H9 (cell line): ENCODE results near the gene SSTR3. TPM values are rescaled to one million over a fixed set of nuclear protein-coding genes. Genes with fewer than 3 reads are reported as not detected.

Source experiments
- DNase-seq: peaks from one replicate; pipeline ENCODE4 v3.0.0-alpha.2; 2017
- H2AFZ ChIP-seq: one replicate; pipeline ENCODE4 v1.6.1; 2013; ENCODE audit warnings: mild to moderate bottlenecking, low read length, control low read depth, moderate library complexity
- H2AK5ac ChIP-seq: 2 replicates; pipeline ENCODE4 v1.6.1; 2013; ENCODE audit warnings: low read length, control low read depth, mixed read lengths; ENCODE audit not compliant: insufficient read length
- H2BK120ac ChIP-seq: one replicate; pipeline ENCODE4 v1.6.1; 2013; ENCODE audit warnings: low read depth, mild to moderate bottlenecking, low read length, control low read depth, inconsistent platforms; ENCODE audit not compliant: poor library complexity, severe bottlenecking
- H2BK12ac ChIP-seq: 2 replicates; pipeline ENCODE4 v1.6.1; 2013; ENCODE audit warnings: low read length, control low read depth, mixed read lengths, low read depth; ENCODE audit not compliant: insufficient read length
- H2BK15ac ChIP-seq: 2 replicates; pipeline ENCODE4 v1.6.1; 2013; ENCODE audit warnings: low read depth, low read length, control low read depth
- H2BK20ac ChIP-seq: one replicate; pipeline ENCODE4 v1.6.1; 2013; ENCODE audit warnings: low read depth, mild to moderate bottlenecking, low read length, control low read depth, inconsistent platforms; ENCODE audit not compliant: poor library complexity, severe bottlenecking
- H2BK5ac ChIP-seq: 2 replicates; pipeline ENCODE4 v1.6.1; 2013; ENCODE audit warnings: low read length, control low read depth, mixed read lengths; ENCODE audit not compliant: insufficient read length
- H3K14ac ChIP-seq: 2 replicates; pipeline ENCODE4 v1.6.1; 2013; ENCODE audit warnings: low read length, control low read depth; ENCODE audit not compliant: insufficient read depth
- H3K18ac ChIP-seq: 2 replicates; pipeline ENCODE4 v1.6.1; 2013; ENCODE audit warnings: low read depth, mild to moderate bottlenecking, mixed read lengths, low read length, control low read depth; ENCODE audit not compliant: insufficient read length
- H3K23ac ChIP-seq: 2 replicates; pipeline ENCODE4 v1.6.1; 2013; ENCODE audit warnings: low read length, control low read depth, mixed read lengths, low read depth; ENCODE audit not compliant: insufficient read length
- H3K23me2 ChIP-seq: 2 replicates; pipeline ENCODE4 v1.6.1; 2013; ENCODE audit warnings: low read depth, mild to moderate bottlenecking, mixed read lengths, low read length, control low read depth; ENCODE audit not compliant: insufficient read length, poor library complexity, severe bottlenecking
- H3K27ac ChIP-seq: 2 replicates; pipeline ENCODE4 v1.5.1; 2013; ENCODE audit warnings: low read length, control low read depth, mixed read lengths, low read depth; ENCODE audit not compliant: insufficient read length
- H3K27me3 ChIP-seq: 2 replicates; pipeline ENCODE4 v1.6.1; 2013; ENCODE audit warnings: low read length, control low read depth, inconsistent platforms; ENCODE audit not compliant: insufficient read depth
- H3K4ac ChIP-seq: 2 replicates; pipeline ENCODE4 v1.6.1; 2013; ENCODE audit warnings: low read depth, mild to moderate bottlenecking, control low read depth, inconsistent platforms, low read length, moderate library complexity
- H3K4me1 ChIP-seq: 2 replicates; pipeline ENCODE4 v1.6.1; 2013; ENCODE audit warnings: low read length, control low read depth, inconsistent platforms; ENCODE audit not compliant: insufficient read depth
- H3K4me2 ChIP-seq: 2 replicates; pipeline ENCODE4 v1.6.1; 2013; ENCODE audit warnings: low read length, control low read depth, mixed read lengths; ENCODE audit not compliant: insufficient read length, insufficient read depth
- H3K56ac ChIP-seq: 2 replicates; pipeline ENCODE4 v1.6.1; 2013; ENCODE audit warnings: low read depth, mild to moderate bottlenecking, mixed read lengths, low read length, control low read depth; ENCODE audit not compliant: insufficient read length
- H3K79me1 ChIP-seq: 2 replicates; pipeline ENCODE4 v1.6.1; 2013; ENCODE audit warnings: low read depth, mild to moderate bottlenecking, moderate library complexity, low read length, control low read depth, inconsistent platforms; ENCODE audit not compliant: insufficient read depth, poor library complexity, severe bottlenecking
- H3K79me2 ChIP-seq: 2 replicates; pipeline ENCODE4 v1.6.1; 2013; ENCODE audit warnings: low read length, control low read depth, inconsistent platforms; ENCODE audit not compliant: insufficient read depth
- H3K9ac ChIP-seq: 2 replicates; pipeline ENCODE4 v1.6.1; 2013; ENCODE audit warnings: low read length, control low read depth, mixed read lengths; ENCODE audit not compliant: insufficient read length; ENCODE audit errors: extremely low read depth
- H3K9me3 ChIP-seq: one replicate; pipeline ENCODE4 v1.6.1; 2013; ENCODE audit warnings: low read depth, low read length, inconsistent platforms; ENCODE audit not compliant: control insufficient read depth
- H3T11ph ChIP-seq: one replicate; pipeline ENCODE4 v1.6.1; 2013; ENCODE audit warnings: mild to moderate bottlenecking, low read length, control low read depth, inconsistent platforms
- H4K20me1 ChIP-seq: one replicate; pipeline ENCODE4 v1.6.1; 2013; ENCODE audit not compliant: control insufficient read depth, insufficient read length, insufficient read depth
- H4K5ac ChIP-seq: 2 replicates; pipeline ENCODE4 v1.6.1; 2013; ENCODE audit warnings: low read depth, mild to moderate bottlenecking, mixed read lengths, low read length, control low read depth; ENCODE audit not compliant: insufficient read length
- H4K8ac ChIP-seq: replicated peaks from 2 replicates; pipeline ENCODE4 v1.6.1; 2013; ENCODE audit warnings: low read length, control low read depth, mixed read lengths, low read depth; ENCODE audit not compliant: insufficient read length
- H4K91ac ChIP-seq: 2 replicates; pipeline ENCODE4 v1.6.1; 2013; ENCODE audit warnings: low read depth, mild to moderate bottlenecking, moderate library complexity, mixed read lengths, low read length, control low read depth; ENCODE audit not compliant: insufficient read length
- H3K27ac Mint-ChIP-seq, 3 experiments: 2 replicates in 2 of 3; 3 replicates in 1 of 3; pipeline ENCODE4 v1.8.0; 2020 to 2021; ENCODE audit warnings: mixed read lengths in 3 of 3, mild to moderate bottlenecking in 1 of 3, moderate library complexity in 1 of 3
- H3K27me3 Mint-ChIP-seq: 2 replicates; pipeline ENCODE4 v1.8.0; 2021; ENCODE audit warnings: low read depth, mild to moderate bottlenecking, moderate library complexity, mixed read lengths
- H3K36me3 Mint-ChIP-seq, 3 experiments: 2 replicates in 2 of 3; 3 replicates in 1 of 3; pipeline ENCODE4 v1.8.0; 2020 to 2021; ENCODE audit warnings: low read depth in 3 of 3, mixed read lengths in 3 of 3; ENCODE audit not compliant: insufficient read depth in 1 of 3
- H3K4me1 Mint-ChIP-seq, 2 experiments: 2 replicates each; pipeline ENCODE4 v1.8.0; 2020; ENCODE audit warnings: mixed read lengths in 2 of 2
- H3K4me3 Mint-ChIP-seq, 2 experiments: 2 replicates in 1 of 2; 3 replicates in 1 of 2; pipeline ENCODE4 v1.8.0; 2020 to 2021; ENCODE audit warnings: mild to moderate bottlenecking in 2 of 2, mixed read lengths in 2 of 2, moderate library complexity in 1 of 2
- H3K9me3 Mint-ChIP-seq, 2 experiments: 2 replicates in 1 of 2; 3 replicates in 1 of 2; pipeline ENCODE4 v1.8.0; 2020; ENCODE audit warnings: mild to moderate bottlenecking in 2 of 2, mixed read lengths in 2 of 2, moderate library complexity in 1 of 2
- CTCF ChIP-seq: fragments of 200-600 bp; sonication (generic); conservative IDR thresholded peaks from 3 replicates; pipeline ENCODE4 v1.8.0; 2021; ENCODE audit warnings: antibody characterized with exemption, mild to moderate bottlenecking
- WGBS: extraction: QIAGEN DNeasy Blood & Tissue Kit; methylation state at CpG from one replicate; pipeline ENCODE4 v1.1.7; 2013; ENCODE audit warnings: missing lambda C conversion rate, low lambda C conversion rate, mixed read lengths; ENCODE audit not compliant: insufficient read length; ENCODE audit errors: extremely low coverage; 5-methylcytosine and 5-hydroxymethylcytosine counted together
- total RNA-seq: library from RNA; stranded (reverse); gene quantifications from 2 replicates; pipeline ENCODE4 v1.2.1, GENCODE V29; 2021

SSTR3 gene
- total RNA-seq, 1 experiment from 2014 or later = 0.68 TPM

- no peak overlapping the region for H3K4ac ChIP-seq
- no peak overlapping the region for H2AK5ac ChIP-seq
- H4K20me1 ChIP-seq = no peaks in the 10 kb centered on the region
- H3K9ac ChIP-seq = no peak overlapping the region
- Mint-ChIP-seq H3K9me3 (no peaks in the 10 kb centered on the region), H3K4me3 (no peak overlapping the region), H3K27me3 (peaks cover 36% of the 10 kb centered on the region), H3K4me1 (peaks cover 16 to 43% of the 10 kb centered on the region in 2 experiments), H3K27ac (no peak overlapping the region), H3K36me3 (no peaks in the 10 kb centered on the region)
- H2BK20ac ChIP-seq = no peak overlapping the region
- no peak for TF ChIP-seq CTCF
- H3K79me1 ChIP-seq = no peaks in the 10 kb centered on the region
- H3K9me3 ChIP-seq = no peaks in the 10 kb centered on the region
- no peak overlapping the region for H3K23ac ChIP-seq
- no peak overlapping the region for H2BK15ac ChIP-seq
- H3K4me1 ChIP-seq = no peaks in the 10 kb centered on the region
- no peak overlapping the region for H2AFZ ChIP-seq
- H3T11ph ChIP-seq = no peak overlapping the region
- H3K27me3 ChIP-seq = no peaks in the 10 kb centered on the region
- H2BK12ac ChIP-seq = no peak overlapping the region
- no peak overlapping the region for H2BK5ac ChIP-seq
- no peak overlapping the region for H4K91ac ChIP-seq
- H3K18ac ChIP-seq = no peak overlapping the region
- H3K56ac ChIP-seq = no peak overlapping the region
- no peak overlapping the region for H3K14ac ChIP-seq
- H4K5ac ChIP-seq = no peak overlapping the region
- no CpG with 5 or more reads among the region's 24 CpGs for WGBS
- H3K79me2 ChIP-seq = no peaks in the 10 kb centered on the region
- H3K4me2 ChIP-seq = no peak overlapping the region
- H3K27ac ChIP-seq = no peak overlapping the region
- H2BK120ac ChIP-seq = no peak overlapping the region
- no peak overlapping the region for H4K8ac ChIP-seq
- H3K23me2 ChIP-seq = no peaks in the 10 kb centered on the region
- DNase-seq = no peak
Observed at GRCh38 chr22:37211075-37211865, 1.0 kb downstream of the SSTR3 start.
